HEK293T (cell line): ENCODE results near the gene SYNM.

Experiments
- SP1 ChIP-seq: fragments of 450-650 bp; IDR thresholded peaks from 2 replicates; pipeline ENCODE4 v1.6.1; 2017
- SUZ12 ChIP-seq: fragments of 450-650 bp; IDR thresholded peaks from 2 replicates; pipeline ENCODE4 v1.6.1; 2016; ENCODE audit warnings: mild to moderate bottlenecking

DNA sequence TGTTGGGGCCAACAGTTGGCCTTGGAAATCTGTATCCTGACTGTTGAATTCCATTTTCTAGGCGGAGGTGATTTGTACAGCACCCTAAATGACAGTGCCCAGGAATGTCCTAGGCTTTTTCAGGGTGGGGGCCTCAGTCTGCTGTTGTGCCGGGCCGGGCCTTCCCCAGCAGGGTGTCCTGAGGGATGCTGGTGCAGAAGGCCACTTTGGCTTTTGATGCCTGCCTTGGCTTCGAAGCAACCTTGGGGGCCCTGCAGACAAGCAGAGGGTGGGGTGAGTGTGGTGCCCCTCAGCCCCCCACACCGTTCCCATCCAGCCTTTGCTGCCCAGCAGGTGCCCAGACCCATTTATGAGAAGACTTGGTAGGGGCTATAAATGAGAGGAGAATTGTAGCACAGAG, 33.0 kb downstream of the SYNM start:
- TF ChIP-seq SUZ12 (no peak), SP1 (no peak)
